Panc1 (cell line): Measurements from ENCODE around the gene RANBP6. TPM values are rescaled to one million over a fixed set of nuclear protein-coding genes. Genes with fewer than 3 reads are reported as not detected.

Experiments used
- ATAC-seq: fragments of 200-7000 bp; cut with Tn5 transposase; 2 replicates; pipeline ENCODE4 v1.9.1; 2020; ENCODE audit warnings: mild to moderate bottlenecking, moderate library complexity
- BruUV-seq: library from RNA; stranded (reverse); fragments of 400-500 nt; replicated peaks from 2 replicates; lab custom pipeline; 2021; lab: Mats Ljungman, UMichigan
- CTCF ChIA-PET: fragments of 300-600 bp; sonication (Branson Sonifier 250); formaldehyde crosslinking; loops from one replicate; lab custom pipeline; 2022; ENCODE audit warnings: antibody characterized with exemption; lab: Charles Lee
- POLR2A ChIA-PET: fragments of 300-600 bp; sonication (Branson Sonifier 250); formaldehyde crosslinking; loops from one replicate; lab custom pipeline; 2022; ENCODE audit warnings: antibody characterized with exemption; lab: Charles Lee
- DNase-seq: peaks from one replicate; pipeline ENCODE4 v3.0.0-alpha.2; 2010; ENCODE audit warnings: low read depth, low spot score
- H3K27ac ChIP-seq: 2 replicates; pipeline ENCODE4 v1.5.1; 2011; ENCODE audit warnings: mild to moderate bottlenecking, low read length, inconsistent platforms
- H3K27me3 ChIP-seq: fragments of 200-500 bp; sonication (Bioruptor generic); 2 replicates; pipeline ENCODE4 v1.6.0; 2014; ENCODE audit warnings: low read length, inconsistent platforms; ENCODE audit not compliant: control insufficient read depth, insufficient read depth
- H3K36me3 ChIP-seq: fragments of 200-500 bp; sonication (Bioruptor generic); 2 replicates; pipeline ENCODE4 v1.5.1; 2014; ENCODE audit warnings: inconsistent platforms, mild to moderate bottlenecking, low read length, moderate library complexity; ENCODE audit not compliant: control insufficient read depth, insufficient read depth
- H3K4me1 ChIP-seq: 2 replicates; pipeline ENCODE4 v1.5.1; 2011; ENCODE audit warnings: inconsistent platforms, mild to moderate bottlenecking, low read length, moderate library complexity; ENCODE audit not compliant: control insufficient read depth, insufficient read depth
- H3K4me3 ChIP-seq, 2 experiments: 2 replicates each; pipeline ENCODE4 v1.5.1; 2011 to 2012; ENCODE audit warnings: low read depth in 2 of 2, low read length in 2 of 2, mild to moderate bottlenecking in 2 of 2, inconsistent platforms in 1 of 2, moderate library complexity in 1 of 2
- H3K9me3 ChIP-seq: fragments of 200-500 bp; sonication (Bioruptor generic); 2 replicates; pipeline ENCODE4 v1.5.1; 2014; ENCODE audit warnings: low read depth, mild to moderate bottlenecking, inconsistent platforms, low read length, moderate library complexity; ENCODE audit not compliant: control insufficient read depth, insufficient read depth
- POLR2AphosphoS5 ChIP-seq: IDR thresholded peaks from 2 replicates; pipeline ENCODE4 v1.6.1; 2012; ENCODE audit warnings: mild to moderate bottlenecking, low read depth, low read length, moderate library complexity
- SIN3A ChIP-seq: IDR thresholded peaks from 2 replicates; pipeline ENCODE4 v1.6.1; 2012; ENCODE audit warnings: low read depth, mild to moderate bottlenecking, low read length, moderate library complexity, borderline replicate concordance; ENCODE audit not compliant: insufficient read depth
- TCF7L2 ChIP-seq: IDR thresholded peaks from 2 replicates; pipeline ENCODE4 v1.6.1; 2011; ENCODE audit warnings: mild to moderate bottlenecking, low read depth, low read length, inconsistent platforms
- in situ Hi-C: cut with HindIII; loops from 2 replicates; pipeline ENCODE4 v1.10.0; 2016; ENCODE audit warnings: low sequenced_read_pairs, low pct_unique_long_range_greater_than_20kb
- intact Hi-C: fragments of 100-400 bp; cut with micrococcal nuclease; formaldehyde crosslinking; loops from one replicate; pipeline ENCODE4 v1.10.0; 2022; ENCODE audit not compliant: unreplicated experiment
- total RNA-seq: library from RNA; stranded (reverse); gene quantifications from one replicate; pipeline ENCODE4 v1.2.1, GENCODE V29; 2021; ENCODE audit not compliant: unreplicated experiment
- TF ChIP-seq, protein P1 (sequence below): fragments of 450-650 bp; IDR thresholded peaks from 2 replicates; pipeline ENCODE4 v1.5.1; 2017; ENCODE audit warnings: mild to moderate bottlenecking
- TF ChIP-seq, protein P2 (sequence below), 2 experiments: IDR thresholded peaks; 2 replicates each; pipeline ENCODE4 v1.6.1; 2011 to 2012; ENCODE audit warnings: low read depth in 2 of 2, control low read depth in 1 of 2, low read length in 1 of 2, mild to moderate bottlenecking in 1 of 2, moderate library complexity in 1 of 2; ENCODE audit not compliant: insufficient read depth in 1 of 2

The RANBP6 gene
- total RNA-seq, 1 experiment from 2014 or later = 3.9 TPM

DNA sequence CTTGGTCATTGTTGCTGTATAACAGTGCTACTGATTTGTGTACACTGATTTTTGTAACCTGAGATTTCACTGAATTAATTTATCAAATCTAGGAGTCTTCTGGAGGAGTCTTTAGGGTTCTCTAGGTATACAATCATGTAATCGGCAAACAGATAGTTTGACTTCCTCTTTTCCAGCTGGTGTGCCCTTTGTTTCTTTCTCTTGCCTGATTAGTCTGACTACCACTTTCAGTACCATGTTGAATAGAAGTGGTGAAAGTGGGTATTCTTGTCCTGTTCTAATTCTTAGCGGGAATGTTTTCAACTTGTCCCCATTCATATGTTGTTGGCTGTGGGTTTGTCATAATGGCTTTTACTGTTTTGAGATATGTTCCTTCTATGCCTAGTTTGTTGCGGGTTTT, 24.7 kb upstream of the RANBP6 start:
- intact Hi-C loops = no loop called here
- DNase-seq = no peak
- Histone ChIP-seq H3K4me1 (no peaks in the 10 kb centered on the region), H3K36me3 (no peaks in the 10 kb centered on the region), H3K27ac (no peak overlapping the region), H3K27me3 (no peaks in the 10 kb centered on the region), H3K4me3 (no peak overlapping the region), H3K9me3 (no peaks in the 10 kb centered on the region)
- ATAC-seq = no peak
- ChIA-PET POLR2A (no interaction called here), CTCF (no interaction called here)
- in situ Hi-C loops = no loop called here
- BruUV-seq = no TSS peak
- TF ChIP-seq SIN3A = no peak

DNA sequence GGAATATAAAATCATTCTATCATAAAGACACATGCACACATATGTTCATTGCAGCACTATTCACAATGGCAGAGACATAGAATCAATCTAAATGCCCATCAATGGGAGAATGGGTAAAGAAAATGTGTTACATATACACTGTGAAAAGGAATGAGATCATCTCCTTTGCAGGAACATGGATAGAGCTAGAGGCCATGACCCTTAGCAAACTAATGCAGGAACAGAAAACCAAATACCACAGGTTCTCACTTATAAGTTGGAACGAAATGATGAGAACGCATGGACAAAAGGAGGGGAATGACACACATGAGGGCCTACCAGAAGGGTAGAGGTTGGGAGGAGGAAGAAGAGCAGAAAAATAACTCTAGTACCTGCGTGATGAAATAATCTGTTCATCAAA, 21.0 kb upstream of the RANBP6 start:
- H3K9me3 ChIP-seq = no peaks in the 10 kb centered on the region
- TF ChIP-seq, protein P1, sequence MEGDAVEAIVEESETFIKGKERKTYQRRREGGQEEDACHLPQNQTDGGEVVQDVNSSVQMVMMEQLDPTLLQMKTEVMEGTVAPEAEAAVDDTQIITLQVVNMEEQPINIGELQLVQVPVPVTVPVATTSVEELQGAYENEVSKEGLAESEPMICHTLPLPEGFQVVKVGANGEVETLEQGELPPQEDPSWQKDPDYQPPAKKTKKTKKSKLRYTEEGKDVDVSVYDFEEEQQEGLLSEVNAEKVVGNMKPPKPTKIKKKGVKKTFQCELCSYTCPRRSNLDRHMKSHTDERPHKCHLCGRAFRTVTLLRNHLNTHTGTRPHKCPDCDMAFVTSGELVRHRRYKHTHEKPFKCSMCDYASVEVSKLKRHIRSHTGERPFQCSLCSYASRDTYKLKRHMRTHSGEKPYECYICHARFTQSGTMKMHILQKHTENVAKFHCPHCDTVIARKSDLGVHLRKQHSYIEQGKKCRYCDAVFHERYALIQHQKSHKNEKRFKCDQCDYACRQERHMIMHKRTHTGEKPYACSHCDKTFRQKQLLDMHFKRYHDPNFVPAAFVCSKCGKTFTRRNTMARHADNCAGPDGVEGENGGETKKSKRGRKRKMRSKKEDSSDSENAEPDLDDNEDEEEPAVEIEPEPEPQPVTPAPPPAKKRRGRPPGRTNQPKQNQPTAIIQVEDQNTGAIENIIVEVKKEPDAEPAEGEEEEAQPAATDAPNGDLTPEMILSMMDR = no peak
- no peak for TF ChIP-seq POLR2AphosphoS5
- TF ChIP-seq, protein P2, sequence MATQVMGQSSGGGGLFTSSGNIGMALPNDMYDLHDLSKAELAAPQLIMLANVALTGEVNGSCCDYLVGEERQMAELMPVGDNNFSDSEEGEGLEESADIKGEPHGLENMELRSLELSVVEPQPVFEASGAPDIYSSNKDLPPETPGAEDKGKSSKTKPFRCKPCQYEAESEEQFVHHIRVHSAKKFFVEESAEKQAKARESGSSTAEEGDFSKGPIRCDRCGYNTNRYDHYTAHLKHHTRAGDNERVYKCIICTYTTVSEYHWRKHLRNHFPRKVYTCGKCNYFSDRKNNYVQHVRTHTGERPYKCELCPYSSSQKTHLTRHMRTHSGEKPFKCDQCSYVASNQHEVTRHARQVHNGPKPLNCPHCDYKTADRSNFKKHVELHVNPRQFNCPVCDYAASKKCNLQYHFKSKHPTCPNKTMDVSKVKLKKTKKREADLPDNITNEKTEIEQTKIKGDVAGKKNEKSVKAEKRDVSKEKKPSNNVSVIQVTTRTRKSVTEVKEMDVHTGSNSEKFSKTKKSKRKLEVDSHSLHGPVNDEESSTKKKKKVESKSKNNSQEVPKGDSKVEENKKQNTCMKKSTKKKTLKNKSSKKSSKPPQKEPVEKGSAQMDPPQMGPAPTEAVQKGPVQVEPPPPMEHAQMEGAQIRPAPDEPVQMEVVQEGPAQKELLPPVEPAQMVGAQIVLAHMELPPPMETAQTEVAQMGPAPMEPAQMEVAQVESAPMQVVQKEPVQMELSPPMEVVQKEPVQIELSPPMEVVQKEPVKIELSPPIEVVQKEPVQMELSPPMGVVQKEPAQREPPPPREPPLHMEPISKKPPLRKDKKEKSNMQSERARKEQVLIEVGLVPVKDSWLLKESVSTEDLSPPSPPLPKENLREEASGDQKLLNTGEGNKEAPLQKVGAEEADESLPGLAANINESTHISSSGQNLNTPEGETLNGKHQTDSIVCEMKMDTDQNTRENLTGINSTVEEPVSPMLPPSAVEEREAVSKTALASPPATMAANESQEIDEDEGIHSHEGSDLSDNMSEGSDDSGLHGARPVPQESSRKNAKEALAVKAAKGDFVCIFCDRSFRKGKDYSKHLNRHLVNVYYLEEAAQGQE (IDR thresholded peaks at IDR 0.05; ENCODE audit: insufficient read depth in 1 of 2, low read depth in 2 of 2, low read length in 1 of 2) = no peak
- DNase-seq = no peak
- in situ Hi-C loops (no loop called here), intact Hi-C loops (no loop called here)
- no peak overlapping the region for H3K4me3 ChIP-seq
- ChIA-PET POLR2A (no interaction called here), CTCF (no interaction called here)
- no peaks in the 10 kb centered on the region for H3K27me3 ChIP-seq
- BruUV-seq = no TSS peak
- H3K36me3 ChIP-seq = no peaks in the 10 kb centered on the region
- no peaks in the 10 kb centered on the region for H3K4me1 ChIP-seq
- no peak for ATAC-seq
- no peak overlapping the region for H3K27ac ChIP-seq

DNA sequence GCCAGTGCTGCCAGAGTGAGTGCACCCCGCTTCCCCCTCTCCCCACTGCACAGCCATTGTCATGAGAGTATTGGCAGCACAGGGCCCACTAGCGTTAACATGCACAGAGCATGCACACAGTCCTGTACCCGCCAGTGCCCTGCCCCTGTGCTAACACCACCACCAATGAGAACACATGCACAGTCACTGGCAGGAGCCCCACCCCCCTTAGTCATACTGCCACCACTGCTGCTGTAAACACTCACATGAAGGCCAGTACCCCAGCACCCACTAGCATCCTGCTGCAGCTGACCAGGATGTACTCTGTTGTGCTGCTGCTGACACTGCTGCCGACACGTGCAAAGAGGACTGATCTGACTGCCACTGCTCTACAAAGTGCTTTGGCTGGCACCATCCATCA, 19.5 kb upstream of the RANBP6 start:
- ATAC-seq = no peak
- Histone ChIP-seq H3K9me3 (no peaks in the 10 kb centered on the region), H3K4me3 (no peak overlapping the region), H3K4me1 (no peaks in the 10 kb centered on the region), H3K27me3 (no peaks in the 10 kb centered on the region), H3K36me3 (no peaks in the 10 kb centered on the region), H3K27ac (no peak overlapping the region)
- in situ Hi-C loops (no loop called here), intact Hi-C loops (no loop called here)
- CTCF ChIA-PET = no interaction called here
- TF ChIP-seq SIN3A (no peak), TCF7L2 (no peak), POLR2AphosphoS5 (no peak)
- TF ChIP-seq, protein P1 = no peak
- TF ChIP-seq, protein P2 (IDR thresholded peaks at IDR 0.05; ENCODE audit: insufficient read depth in 1 of 2, low read depth in 2 of 2, low read length in 1 of 2) = no peak
- DNase-seq = no peak
- BruUV-seq = no TSS peak
- POLR2A ChIA-PET = no interaction called here
